H1 (cell line): ENCODE results near the gene UTP25.
A peak's percentile ranks its signal among the peaks of the same experiment; 100 is the strongest.

Experiments used
- CREB1 ChIP-seq: IDR thresholded peaks from 2 replicates; pipeline ENCODE4 v1.6.1; 2012; ENCODE audit warnings: inconsistent platforms
- EP300 ChIP-seq, 2 experiments: IDR thresholded peaks; 1 replicate in 1 of 2; 2 replicates in 1 of 2; pipeline ENCODE4 v1.6.1; 2011 to 2012; ENCODE audit warnings: low read depth in 2 of 2, low read length in 2 of 2, mild to moderate bottlenecking in 2 of 2, borderline replicate concordance in 1 of 2, inconsistent platforms in 1 of 2, moderate library complexity in 1 of 2
- EZH2 ChIP-seq: fragments of 200-600 bp; sonication (generic); IDR thresholded peaks from 2 replicates; pipeline ENCODE4 v1.7.1; 2012; ENCODE audit warnings: low read depth, mild to moderate bottlenecking, moderate library complexity, low read length, inconsistent platforms; ENCODE audit not compliant: severe bottlenecking
- KDM5A ChIP-seq: fragments of 200-600 bp; IDR thresholded peaks from 2 replicates; pipeline ENCODE4 v1.7.1; 2012; ENCODE audit warnings: mild to moderate bottlenecking, low read length, inconsistent platforms, mixed read lengths
- POLR2A ChIP-seq, 2 experiments: IDR thresholded peaks; 1 replicate in 1 of 2; 2 replicates in 1 of 2; pipeline ENCODE4 v1.6.1; 2011; ENCODE audit warnings: low read depth in 2 of 2, low read length in 2 of 2, mild to moderate bottlenecking in 2 of 2; ENCODE audit errors: control extremely low read depth in 1 of 2
- RAD21 ChIP-seq, 2 experiments: IDR thresholded peaks in 1 of 2; conservative IDR thresholded peaks in 1 of 2; 2 replicates each; pipeline ENCODE4 v1.6.1; 2011; ENCODE audit warnings: low read depth in 2 of 2, low read length in 2 of 2, improper control_type of control experiment in 1 of 2, inconsistent platforms in 1 of 2, mild to moderate bottlenecking in 1 of 2, moderate library complexity in 1 of 2
- SIN3A ChIP-seq, 2 experiments: IDR thresholded peaks in 1 of 2; conservative IDR thresholded peaks in 1 of 2; 2 replicates each; pipeline ENCODE4 v1.6.1; 2011 to 2012; ENCODE audit warnings: low read length in 2 of 2, improper control_type of control experiment in 1 of 2, low read depth in 1 of 2, mild to moderate bottlenecking in 1 of 2
- TAF1 ChIP-seq: IDR thresholded peaks from 2 replicates; pipeline ENCODE4 v1.6.1; 2011; ENCODE audit warnings: mild to moderate bottlenecking, low read depth, low read length
- TF ChIP-seq, protein P1 (sequence below), 3 experiments: IDR thresholded peaks; 1 replicate in 2 of 3; 2 replicates in 1 of 3; pipeline versions ENCODE4 v1.5.1 to v1.6.1; 2011; ENCODE audit warnings: low read length in 3 of 3, mild to moderate bottlenecking in 3 of 3, inconsistent platforms in 2 of 3, low read depth in 1 of 3, moderate library complexity in 1 of 3; ENCODE audit not compliant: insufficient read depth in 1 of 3; ENCODE audit errors: control extremely low read depth in 1 of 3
- TF ChIP-seq, protein P2 (sequence below): IDR thresholded peaks from 2 replicates; pipeline ENCODE4 v1.6.1; 2012; ENCODE audit warnings: low read length, inconsistent platforms

DNA sequence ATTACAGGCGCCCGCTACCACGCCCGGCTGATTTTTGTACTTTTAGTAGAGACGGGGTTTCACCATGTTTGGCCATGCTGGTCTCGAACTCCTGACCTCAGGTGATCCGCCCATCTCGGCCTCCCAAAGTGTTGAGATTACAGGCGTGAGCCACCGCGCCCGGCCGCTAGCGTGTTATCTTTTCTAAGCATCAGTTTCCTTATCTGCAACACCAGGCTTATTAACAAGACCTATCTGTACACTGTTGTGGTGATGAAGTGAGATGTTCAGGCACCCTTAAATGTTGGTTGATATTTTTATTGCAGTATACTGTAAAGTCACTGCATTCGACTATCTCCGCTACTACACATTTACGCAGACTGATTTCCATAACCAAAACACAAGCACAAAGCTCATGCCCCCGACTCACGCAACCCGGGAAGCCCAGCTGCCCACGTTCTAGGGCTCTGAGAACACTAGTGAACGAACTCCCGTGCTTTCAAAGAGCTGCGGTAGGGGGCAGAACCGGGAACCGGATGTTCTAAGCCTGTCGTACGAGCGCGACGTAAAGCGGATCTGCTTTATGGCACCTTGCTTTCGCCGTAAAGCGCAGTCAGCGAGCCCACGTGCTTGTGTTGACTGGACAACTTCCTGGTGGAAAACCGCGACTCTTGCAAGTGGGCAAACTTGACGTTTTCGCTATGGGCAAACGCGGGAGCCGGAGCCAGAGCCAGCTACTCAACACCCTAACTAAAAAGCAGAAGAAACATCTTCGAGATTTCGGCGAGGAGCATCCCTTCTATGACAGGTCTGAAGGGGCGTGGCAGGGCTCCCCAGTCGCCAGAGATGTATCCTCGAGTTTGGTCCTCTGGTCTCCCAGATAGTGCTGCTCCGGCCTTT, at the start of gene UTP25:
- TF ChIP-seq SIN3A (conservative IDR thresholded peaks at IDR 0.05 in 1 of 2, IDR thresholded peaks at IDR 0.05 in 1 of 2; ENCODE audit: low read depth in 1 of 2, low read length in 2 of 2) (peak; percentile 97 to 100), TAF1 (peak; percentile 74), KDM5A (no peak), CREB1 (peak; percentile 81), POLR2A (IDR thresholded peaks at IDR 0.05; ENCODE audit: control extremely low read depth in 1 of 2, low read depth in 2 of 2, low read length in 2 of 2) (peak in 1 of 2 experiments; percentile 65; a peak in 2 of 3 replicates), EZH2 (no peak), EP300 (IDR thresholded peaks at IDR 0.05; ENCODE audit: borderline replicate concordance in 1 of 2, low read depth in 2 of 2, low read length in 2 of 2) (no peak), RAD21 (IDR thresholded peaks at IDR 0.05 in 1 of 2, conservative IDR thresholded peaks at IDR 0.05 in 1 of 2; ENCODE audit: low read depth in 2 of 2, low read length in 2 of 2) (no peak)
- TF ChIP-seq, protein P1, sequence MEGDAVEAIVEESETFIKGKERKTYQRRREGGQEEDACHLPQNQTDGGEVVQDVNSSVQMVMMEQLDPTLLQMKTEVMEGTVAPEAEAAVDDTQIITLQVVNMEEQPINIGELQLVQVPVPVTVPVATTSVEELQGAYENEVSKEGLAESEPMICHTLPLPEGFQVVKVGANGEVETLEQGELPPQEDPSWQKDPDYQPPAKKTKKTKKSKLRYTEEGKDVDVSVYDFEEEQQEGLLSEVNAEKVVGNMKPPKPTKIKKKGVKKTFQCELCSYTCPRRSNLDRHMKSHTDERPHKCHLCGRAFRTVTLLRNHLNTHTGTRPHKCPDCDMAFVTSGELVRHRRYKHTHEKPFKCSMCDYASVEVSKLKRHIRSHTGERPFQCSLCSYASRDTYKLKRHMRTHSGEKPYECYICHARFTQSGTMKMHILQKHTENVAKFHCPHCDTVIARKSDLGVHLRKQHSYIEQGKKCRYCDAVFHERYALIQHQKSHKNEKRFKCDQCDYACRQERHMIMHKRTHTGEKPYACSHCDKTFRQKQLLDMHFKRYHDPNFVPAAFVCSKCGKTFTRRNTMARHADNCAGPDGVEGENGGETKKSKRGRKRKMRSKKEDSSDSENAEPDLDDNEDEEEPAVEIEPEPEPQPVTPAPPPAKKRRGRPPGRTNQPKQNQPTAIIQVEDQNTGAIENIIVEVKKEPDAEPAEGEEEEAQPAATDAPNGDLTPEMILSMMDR (IDR thresholded peaks at IDR 0.05; ENCODE audit: control extremely low read depth in 1 of 3, insufficient read depth in 1 of 3, low read depth in 1 of 3, low read length in 3 of 3): peak; percentile 57 to 73 (median 58)
- TF ChIP-seq, protein P2, sequence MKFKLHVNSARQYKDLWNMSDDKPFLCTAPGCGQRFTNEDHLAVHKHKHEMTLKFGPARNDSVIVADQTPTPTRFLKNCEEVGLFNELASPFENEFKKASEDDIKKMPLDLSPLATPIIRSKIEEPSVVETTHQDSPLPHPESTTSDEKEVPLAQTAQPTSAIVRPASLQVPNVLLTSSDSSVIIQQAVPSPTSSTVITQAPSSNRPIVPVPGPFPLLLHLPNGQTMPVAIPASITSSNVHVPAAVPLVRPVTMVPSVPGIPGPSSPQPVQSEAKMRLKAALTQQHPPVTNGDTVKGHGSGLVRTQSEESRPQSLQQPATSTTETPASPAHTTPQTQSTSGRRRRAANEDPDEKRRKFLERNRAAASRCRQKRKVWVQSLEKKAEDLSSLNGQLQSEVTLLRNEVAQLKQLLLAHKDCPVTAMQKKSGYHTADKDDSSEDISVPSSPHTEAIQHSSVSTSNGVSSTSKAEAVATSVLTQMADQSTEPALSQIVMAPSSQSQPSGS: no peak; the same call in 1 of the 2 replicates
